ENCODE measurements around the gene SCNN1G. TPM values are rescaled to one million over a fixed set of nuclear protein-coding genes. Genes with fewer than 3 reads are reported as not detected.
A peak's percentile ranks its signal among the peaks of the same experiment; 100 is the strongest.

SCNN1G gene
- total and polyA plus RNA-seq, 2 of the 13 experiments (the other 11 are each of a cell fraction or from before 2014, with no cell fraction given), result not detected

DNA sequence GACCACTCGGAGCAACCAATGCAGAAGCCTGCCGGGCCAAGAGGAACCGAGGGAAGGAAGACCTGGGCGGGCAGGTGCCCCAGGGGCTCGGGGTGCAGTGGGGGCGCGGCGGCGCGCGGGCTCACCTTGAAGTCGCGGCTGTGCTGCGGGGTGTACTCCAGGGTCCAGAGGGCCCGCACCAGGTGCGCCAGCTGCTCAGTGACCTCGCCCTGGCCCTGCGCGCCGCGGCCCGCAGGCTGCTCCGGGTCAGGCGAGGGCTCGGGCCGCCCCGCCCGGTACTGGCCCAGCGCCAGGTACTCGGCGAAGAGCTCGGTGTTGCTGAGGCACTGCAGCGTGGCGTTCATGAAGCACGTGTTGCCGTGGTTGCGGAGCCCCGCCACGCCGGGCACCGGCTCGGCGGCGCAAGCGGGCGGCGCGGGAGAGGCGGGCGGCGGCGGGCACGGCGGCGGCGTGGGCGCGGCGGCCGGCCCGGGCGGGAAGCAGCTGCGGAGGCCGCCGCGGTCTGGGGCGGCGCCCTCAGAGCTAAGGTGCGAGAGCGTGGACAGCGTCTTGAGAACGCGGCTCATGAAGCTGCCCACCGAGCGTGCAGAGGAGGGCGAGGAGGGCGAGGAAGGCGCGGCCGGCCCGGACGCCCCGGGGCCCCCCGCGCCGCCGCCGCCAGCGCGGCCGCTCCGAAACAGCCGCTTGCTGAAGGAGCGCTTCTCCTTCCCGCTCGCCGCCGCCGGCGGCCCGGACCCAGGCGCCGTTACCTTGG is 33.9 kb upstream of the SCNN1G start (continued):
- TF ChIP-seq RERE (CRISPR knock-in tag; IDR thresholded peaks at IDR 0.05; ENCODE audit: low read depth) (0 out of 2 replicates have a peak, but pooled peaks have one; percentile 30), KDM5B (CRISPR knock-in tag; IDR thresholded peaks at IDR 0.05; ENCODE audit: borderline replicate concordance) (peak; percentile 93; the same call in 1 of the 2 replicates), ZBTB25 (CRISPR knock-in tag; IDR thresholded peaks at IDR 0.05) (peak; percentile 88; the same call in 1 of the 2 replicates), ZNF292 (CRISPR knock-in tag; IDR thresholded peaks at IDR 0.05; ENCODE audit: borderline replicate concordance, low read depth) (peak; percentile 29), JDP2 (CRISPR knock-in tag; IDR thresholded peaks at IDR 0.05; ENCODE audit: borderline replicate concordance) (no peak), POLR2A (IDR thresholded peaks at IDR 0.05; ENCODE audit: insufficient read depth in 1 of 2, low read depth in 2 of 2, low read length in 2 of 2) (peak; percentile 57 to 61; a peak in 3 of 4 replicates), ARNT2 (CRISPR knock-in tag; IDR thresholded peaks at IDR 0.05; ENCODE audit: low read depth) (peak; percentile 61; the same call in 1 of the 2 replicates), SSRP1 (CRISPR knock-in tag; IDR thresholded peaks at IDR 0.05) (no peak), ZBTB44 (CRISPR knock-in tag; IDR thresholded peaks at IDR 0.05) (no peak), POGZ (CRISPR knock-in tag; IDR thresholded peaks at IDR 0.05) (0 out of 2 replicates have a peak, but pooled peaks have one; percentile 37), ZNF547 (CRISPR knock-in tag; IDR thresholded peaks at IDR 0.05) (peak; percentile 76), ZBTB7A (CRISPR knock-in tag; IDR thresholded peaks at IDR 0.05) (peak; percentile 68; the same call in 1 of the 2 replicates), SNAPC2 (CRISPR knock-in tag; IDR thresholded peaks at IDR 0.05) (0 out of 2 replicates have a peak, but pooled peaks have one; percentile 26), NCOR1 (IDR thresholded peaks at IDR 0.05; ENCODE audit: borderline replicate concordance, low read length) (peak; percentile 72)
- TF ChIP-seq, protein P1, sequence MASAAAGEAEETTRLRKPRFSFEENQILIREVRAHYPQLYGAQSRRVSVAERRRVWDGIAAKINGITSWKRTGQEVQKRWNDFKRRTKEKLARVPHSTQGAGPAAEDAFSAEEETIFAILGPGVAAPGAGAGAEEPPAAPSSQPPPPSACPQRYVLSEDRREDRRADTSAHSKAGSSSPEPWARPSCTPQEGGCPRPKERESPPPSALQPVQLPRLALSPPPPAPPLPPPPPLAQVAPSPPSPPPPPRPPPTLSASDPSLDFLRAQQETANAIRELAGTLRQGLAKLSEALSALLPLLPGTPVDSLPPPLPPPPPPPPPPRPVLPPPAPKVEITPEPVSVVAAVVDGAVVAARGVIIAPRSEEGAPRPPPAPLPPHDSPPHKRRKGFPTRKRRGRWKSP (CRISPR knock-in tag; IDR thresholded peaks at IDR 0.05), result peak; percentile 90

Measured in HepG2 (cell line).